GM12873 (cell line): ENCODE data around the gene ADK.

Source experiments
- TF ChIP-seq, protein P1 (sequence below): IDR thresholded peaks from 2 replicates; pipeline ENCODE4 v1.5.1; 2012; ENCODE audit warnings: low read depth, mild to moderate bottlenecking, moderate library complexity, low read length, control low read depth; ENCODE audit not compliant: insufficient read depth; ENCODE audit errors: missing control alignments

Gene ADK

DNA sequence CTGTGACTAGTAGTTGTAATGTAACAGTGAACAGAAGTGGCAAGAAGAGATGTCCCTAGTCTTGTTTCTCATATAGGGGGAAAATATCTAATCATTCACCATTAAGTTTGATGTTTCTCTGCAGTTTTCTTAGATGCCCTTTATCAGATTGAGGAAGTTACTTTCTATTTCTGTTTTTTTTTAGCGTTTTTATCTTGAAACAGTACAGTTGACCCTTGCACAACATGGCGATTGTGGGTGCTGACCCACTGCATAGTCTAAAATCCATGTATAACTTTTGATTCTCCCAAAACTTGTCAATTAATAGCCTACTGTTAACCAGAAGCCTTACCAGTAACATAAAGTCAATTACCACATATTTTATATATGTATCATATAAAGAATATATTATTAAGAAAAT, 192.0 kb downstream of the ADK start:
- TF ChIP-seq, protein P1, sequence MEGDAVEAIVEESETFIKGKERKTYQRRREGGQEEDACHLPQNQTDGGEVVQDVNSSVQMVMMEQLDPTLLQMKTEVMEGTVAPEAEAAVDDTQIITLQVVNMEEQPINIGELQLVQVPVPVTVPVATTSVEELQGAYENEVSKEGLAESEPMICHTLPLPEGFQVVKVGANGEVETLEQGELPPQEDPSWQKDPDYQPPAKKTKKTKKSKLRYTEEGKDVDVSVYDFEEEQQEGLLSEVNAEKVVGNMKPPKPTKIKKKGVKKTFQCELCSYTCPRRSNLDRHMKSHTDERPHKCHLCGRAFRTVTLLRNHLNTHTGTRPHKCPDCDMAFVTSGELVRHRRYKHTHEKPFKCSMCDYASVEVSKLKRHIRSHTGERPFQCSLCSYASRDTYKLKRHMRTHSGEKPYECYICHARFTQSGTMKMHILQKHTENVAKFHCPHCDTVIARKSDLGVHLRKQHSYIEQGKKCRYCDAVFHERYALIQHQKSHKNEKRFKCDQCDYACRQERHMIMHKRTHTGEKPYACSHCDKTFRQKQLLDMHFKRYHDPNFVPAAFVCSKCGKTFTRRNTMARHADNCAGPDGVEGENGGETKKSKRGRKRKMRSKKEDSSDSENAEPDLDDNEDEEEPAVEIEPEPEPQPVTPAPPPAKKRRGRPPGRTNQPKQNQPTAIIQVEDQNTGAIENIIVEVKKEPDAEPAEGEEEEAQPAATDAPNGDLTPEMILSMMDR, result no peak

DNA sequence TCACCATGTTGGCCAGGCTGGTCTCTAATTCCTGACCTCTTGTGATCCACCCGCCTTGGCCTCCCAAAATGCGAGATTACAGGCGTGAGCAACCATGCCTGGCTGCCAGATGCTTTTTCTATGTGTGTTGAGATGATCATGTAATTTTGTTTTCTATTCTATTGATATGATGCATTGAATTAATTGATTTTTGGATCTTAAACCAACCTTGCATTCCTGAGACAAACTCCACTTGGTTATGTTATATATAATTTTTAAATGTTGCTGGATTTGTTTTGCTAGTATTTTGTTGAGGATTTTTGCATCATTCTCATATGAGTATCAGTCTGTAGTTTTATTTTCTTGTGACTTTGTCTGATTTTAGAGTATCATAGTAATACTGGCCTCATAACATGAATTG, 192.8 kb downstream of the ADK start:
- TF ChIP-seq, protein P1, result no peak

DNA sequence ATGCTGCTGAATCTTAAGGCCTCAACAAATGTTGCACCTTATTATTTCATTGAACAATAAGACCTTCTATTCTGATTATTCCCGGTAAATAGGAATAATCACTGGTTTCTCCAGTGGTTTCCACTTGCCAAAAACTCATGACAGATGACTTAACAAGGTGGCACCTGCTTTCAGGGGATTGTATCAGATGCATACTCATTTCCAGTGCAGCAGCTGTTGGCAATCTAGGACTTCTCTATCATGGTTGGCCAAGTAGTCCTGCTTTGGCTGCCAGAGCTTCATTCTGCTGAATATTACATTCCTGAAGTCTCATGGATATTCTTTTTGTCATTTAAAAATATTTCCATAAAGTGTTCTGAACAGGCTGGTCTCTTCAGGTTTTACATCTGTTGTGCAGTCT, 193.3 kb downstream of the ADK start:
- TF ChIP-seq, protein P1, result no peak

DNA sequence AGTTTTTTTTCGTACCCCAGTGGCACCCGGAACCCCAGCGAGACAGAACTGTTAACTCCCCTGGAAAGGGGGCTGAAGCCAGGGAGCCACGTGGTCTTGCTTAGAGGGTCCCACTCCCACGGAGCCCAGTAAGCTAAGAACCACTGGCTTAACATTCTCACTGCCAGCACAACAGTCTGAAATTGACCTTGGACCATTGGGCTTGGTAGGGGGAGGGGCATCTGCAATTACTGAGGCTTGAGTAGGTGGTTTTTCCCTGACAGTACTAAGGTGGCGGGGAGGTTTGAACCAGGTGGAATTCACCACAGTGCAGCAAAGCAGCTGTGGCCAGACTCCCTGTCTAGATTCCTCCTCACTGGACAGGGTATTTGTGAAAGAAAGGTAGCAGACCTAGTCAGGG, 196.5 kb downstream of the ADK start:
- TF ChIP-seq, protein P1, result no peak

DNA sequence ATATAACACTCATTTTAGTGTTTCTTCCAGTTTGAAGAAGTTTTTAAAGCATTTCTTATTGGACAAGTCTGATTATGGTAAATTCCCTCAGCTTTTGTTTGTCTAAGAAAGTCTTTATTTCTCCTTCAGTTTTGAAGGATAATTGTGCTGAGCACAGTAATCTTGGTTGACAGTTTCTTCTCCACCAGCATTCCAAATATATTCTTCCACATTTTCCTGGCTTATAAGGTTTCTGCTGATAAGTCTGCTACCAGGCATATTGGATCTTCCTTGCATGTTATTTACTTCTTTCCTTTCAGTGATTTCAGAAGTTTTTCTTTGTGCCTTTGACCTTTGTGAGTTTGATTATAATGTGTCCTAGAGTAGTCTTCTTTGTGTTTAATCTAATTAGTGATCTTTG, 210.7 kb downstream of the ADK start:
- TF ChIP-seq, protein P1, result no peak

DNA sequence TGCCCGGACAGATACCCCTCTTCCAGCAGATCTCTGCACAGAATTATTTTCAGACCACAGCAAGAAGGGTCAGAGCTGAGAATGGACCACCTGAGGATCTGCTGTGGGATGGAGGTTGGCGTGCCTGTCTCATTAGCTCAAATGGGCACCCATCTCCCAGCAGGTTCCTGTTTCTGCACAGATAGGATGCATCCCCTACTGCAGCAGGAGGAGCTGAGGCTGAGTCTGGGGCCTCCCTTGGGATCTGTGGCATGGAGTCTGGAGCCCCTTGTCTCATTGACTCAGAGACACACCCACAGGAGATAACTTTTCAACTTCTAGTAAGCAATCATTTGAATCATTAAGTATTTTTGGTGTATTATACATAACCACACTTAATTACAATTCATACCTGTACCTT, 212.7 kb downstream of the ADK start:
- TF ChIP-seq, protein P1, result no peak

DNA sequence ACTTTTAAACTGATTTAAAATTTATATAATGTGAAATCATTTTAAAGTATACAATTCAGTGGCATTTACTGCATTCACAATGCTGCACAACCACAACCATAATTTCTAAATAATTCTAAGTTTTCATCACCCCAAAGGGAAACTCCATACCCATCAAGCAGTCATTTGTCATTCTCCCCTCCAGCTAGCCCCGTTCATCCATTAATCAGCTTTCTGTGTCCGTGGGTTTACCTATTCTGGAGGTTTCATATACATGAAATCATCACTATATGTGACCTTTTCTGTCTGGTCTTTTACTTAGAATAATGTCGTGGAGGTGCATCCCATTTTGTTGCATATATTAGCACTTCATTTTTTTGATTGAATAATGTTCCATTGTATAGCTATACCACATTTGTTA, 214.1 kb downstream of the ADK start:
- TF ChIP-seq, protein P1, result no peak
